ENCODE measurements around the gene MYO16.

MYO16 gene

DNA sequence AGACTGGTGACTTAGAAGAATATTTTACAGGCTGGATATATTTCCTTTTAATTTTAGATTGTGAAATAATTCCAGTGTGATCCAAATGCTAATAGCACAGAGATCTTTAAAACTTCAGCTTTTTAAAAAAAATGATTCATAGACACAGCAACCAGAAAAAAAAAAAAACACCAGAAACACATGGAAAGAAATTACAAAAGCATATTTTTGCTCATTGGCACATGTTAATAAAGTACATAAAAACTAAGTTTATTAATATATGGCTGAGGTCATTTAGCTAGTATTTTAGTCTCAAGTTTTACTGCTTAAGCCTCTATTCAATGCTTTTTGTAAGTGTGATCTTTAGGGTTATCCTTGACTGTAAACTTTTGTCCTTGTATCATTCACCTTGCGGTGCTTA is 577 bp downstream of the MYO16 start:
- no peak overlapping the region for H3K27ac ChIP-seq
- TF ChIP-seq, protein P1, sequence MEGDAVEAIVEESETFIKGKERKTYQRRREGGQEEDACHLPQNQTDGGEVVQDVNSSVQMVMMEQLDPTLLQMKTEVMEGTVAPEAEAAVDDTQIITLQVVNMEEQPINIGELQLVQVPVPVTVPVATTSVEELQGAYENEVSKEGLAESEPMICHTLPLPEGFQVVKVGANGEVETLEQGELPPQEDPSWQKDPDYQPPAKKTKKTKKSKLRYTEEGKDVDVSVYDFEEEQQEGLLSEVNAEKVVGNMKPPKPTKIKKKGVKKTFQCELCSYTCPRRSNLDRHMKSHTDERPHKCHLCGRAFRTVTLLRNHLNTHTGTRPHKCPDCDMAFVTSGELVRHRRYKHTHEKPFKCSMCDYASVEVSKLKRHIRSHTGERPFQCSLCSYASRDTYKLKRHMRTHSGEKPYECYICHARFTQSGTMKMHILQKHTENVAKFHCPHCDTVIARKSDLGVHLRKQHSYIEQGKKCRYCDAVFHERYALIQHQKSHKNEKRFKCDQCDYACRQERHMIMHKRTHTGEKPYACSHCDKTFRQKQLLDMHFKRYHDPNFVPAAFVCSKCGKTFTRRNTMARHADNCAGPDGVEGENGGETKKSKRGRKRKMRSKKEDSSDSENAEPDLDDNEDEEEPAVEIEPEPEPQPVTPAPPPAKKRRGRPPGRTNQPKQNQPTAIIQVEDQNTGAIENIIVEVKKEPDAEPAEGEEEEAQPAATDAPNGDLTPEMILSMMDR (conservative IDR thresholded peaks at IDR 0.05) = no peak
- TF ChIP-seq ZFX (IDR thresholded peaks at IDR 0.05) = no peak

DNA sequence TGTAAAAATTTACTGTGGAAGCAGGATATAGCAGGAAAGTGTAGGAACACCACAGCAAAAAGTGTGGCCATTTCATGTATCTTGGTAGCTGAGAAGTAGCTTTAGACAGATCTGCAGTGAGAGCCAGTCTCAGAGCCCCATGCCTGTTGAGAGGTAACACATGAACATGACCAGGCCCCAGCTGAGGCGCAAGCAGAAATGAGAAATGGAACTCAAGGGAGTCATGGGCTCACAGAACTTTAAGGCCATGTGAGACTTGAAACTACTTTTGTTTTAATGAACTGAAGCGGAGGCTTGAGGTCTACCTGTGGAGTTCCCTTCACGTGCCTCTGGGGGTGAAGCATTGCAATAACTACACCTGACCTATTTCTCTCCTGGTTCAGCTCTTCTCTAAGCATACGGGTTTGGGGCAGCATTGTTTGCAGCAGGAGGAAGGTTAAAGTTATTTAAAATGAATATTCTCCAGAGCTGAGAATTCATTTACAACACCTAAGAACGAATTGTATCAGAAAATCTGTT is 3.3 kb downstream of the MYO16 start:
- no peak overlapping the region for H3K27ac ChIP-seq
- TF ChIP-seq, protein P1 (conservative IDR thresholded peaks at IDR 0.05) = no peak
- no peak for TF ChIP-seq ZFX (IDR thresholded peaks at IDR 0.05)

DNA sequence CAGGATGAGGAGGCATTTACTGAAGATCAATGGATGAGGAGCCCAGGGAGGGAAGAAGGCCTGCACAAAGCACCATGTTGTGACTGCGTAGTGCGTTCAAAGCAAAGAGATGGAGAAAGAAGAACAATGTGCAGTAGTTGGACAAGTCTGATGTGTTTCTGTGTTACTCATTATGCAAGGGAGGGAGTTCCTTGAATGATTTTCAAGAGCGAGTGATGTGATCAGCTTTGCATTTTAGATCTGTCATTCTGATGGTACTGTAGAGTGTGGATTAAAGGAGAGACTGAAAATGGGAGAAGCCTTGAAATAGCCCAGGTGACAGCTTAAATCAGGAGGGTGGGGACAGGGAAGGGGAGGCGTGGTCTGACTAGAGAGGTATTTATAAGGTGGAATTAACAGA is 9.5 kb downstream of the MYO16 start:
- no peak for TF ChIP-seq ZFX (IDR thresholded peaks at IDR 0.05)
- TF ChIP-seq, protein P1 (conservative IDR thresholded peaks at IDR 0.05) = no peak
- no peak overlapping the region for H3K27ac ChIP-seq

DNA sequence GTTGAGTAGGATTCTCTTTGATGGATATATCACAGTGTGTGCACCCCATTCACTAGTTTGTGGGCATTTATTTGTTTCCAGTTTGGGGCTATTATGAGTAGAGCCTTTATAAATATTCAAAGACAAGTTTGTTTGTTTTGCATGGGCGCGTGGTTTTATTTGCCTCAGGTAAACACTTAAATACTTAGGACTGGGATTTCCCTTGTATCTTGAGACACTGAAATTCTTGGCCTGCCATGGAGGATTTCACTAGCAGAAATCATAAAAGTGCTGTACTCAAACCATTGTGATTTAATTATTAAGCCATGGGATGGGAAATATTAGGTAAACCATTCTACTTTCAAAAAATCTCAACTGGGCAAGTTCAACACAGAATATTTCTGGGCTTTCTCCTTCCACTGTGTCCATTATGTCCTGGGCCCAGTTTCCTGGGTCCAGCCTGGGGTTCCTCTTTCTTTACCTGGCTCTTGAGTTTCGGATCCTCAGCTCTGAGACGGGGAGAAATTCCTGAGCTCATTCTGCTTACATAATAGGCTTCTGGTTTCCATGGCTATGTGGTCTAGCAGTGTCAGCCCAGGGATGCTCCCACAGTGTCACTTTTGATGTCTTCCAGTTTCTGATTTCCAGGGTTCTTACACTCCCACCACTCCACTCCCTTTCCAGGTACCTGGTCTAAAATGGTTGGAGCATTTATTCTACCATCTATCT is 14.4 kb downstream of the MYO16 start:
- H3K27ac ChIP-seq = no peak overlapping the region
- TF ChIP-seq ZFX (IDR thresholded peaks at IDR 0.05) = no peak
- TF ChIP-seq, protein P1 (conservative IDR thresholded peaks at IDR 0.05) = no peak

DNA sequence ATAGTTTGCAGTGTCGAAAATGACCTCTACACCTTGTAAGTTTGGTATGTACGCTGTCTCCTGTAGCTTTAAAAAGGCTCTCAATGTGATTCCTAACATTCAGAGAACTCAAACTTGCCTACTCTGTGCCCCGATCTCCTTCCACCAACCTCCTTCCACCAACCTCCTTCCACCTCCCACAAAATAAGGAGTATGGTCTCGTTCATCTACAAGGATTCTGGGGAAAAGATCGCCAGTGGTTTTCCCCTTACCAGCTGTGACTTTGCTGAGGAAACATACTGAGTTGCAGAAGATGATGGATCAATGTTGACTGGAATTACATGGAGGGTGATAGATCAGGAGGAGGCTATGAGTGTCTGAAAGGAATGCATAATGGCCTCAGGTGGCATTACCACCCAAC is 16.0 kb downstream of the MYO16 start:
- TF ChIP-seq ZFX (IDR thresholded peaks at IDR 0.05) = no peak
- TF ChIP-seq, protein P1 (conservative IDR thresholded peaks at IDR 0.05) = no peak
- no peak overlapping the region for H3K27ac ChIP-seq

DNA sequence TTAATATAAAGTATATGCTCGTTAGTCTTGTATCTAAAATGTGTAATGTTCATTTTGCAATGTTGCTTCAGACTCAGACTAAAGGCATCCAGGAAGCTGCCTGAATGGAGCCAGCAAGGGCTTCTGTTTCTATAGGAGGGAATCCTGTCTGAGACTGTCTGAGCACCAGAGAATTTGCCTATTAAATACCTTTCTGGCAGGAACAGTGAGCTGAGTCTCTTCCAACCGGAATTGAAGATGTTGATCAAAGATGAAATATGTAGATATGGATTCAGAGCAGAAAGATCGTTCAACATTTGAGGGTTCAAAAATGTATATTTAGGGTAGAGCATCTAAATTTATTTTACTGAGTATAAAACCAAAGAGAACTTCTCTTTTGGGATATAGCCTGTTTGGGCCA is 20.9 kb downstream of the MYO16 start:
- TF ChIP-seq ZFX (IDR thresholded peaks at IDR 0.05) = no peak
- TF ChIP-seq, protein P1 (conservative IDR thresholded peaks at IDR 0.05) = no peak
- H3K27ac ChIP-seq = no peak overlapping the region

DNA sequence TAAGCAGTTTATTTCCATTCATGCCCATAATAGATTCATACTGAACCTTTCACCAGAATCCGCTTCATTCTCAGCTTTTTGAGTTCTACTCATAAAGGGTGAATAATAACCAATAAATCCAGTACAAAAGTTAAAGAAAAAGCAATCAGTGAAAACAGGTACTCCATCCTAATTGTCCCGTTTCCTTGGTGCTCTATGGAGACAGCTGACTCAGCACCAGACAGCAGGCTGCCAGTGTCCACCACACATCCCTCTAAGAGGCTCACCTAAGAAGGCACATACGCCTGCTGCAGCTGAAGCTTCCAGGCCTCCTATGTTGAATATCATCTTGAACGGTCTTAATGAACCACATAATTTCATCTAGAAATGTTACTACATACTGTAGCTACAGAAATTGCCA is 27.3 kb downstream of the MYO16 start:
- no peak overlapping the region for H3K27ac ChIP-seq
- TF ChIP-seq, protein P1 (conservative IDR thresholded peaks at IDR 0.05) = no peak
- TF ChIP-seq ZFX (IDR thresholded peaks at IDR 0.05) = no peak

Data from C4-2B (cell line).